GM10847 (cell line): ENCODE results near the gene MAB21L3.

Source experiments
- POLR2A ChIP-seq: IDR thresholded peaks from 2 replicates; pipeline ENCODE4 v1.6.1; 2011; ENCODE audit not compliant: insufficient read length; ENCODE audit errors: extremely low read depth

MAB21L3 gene

GRCh38 chr1:116110567-116111523, at the start of gene MAB21L3:
MAB21L3 (plus strand) TSS chr1:116111399; CDS start chr1:116112616, 1,217 bp downstream.
- no peak for TF ChIP-seq POLR2A

- TF ChIP-seq POLR2A = no peak
These were observed 49.0 kb upstream of the MAB21L3 start for GRCh38 chr1:116062201-116062600.

GRCh38 chr1:116064616-116065015, 46.6 kb upstream of the MAB21L3 start:
- TF ChIP-seq POLR2A = no peak

- no peak for TF ChIP-seq POLR2A
These were observed 44.2 kb upstream of the MAB21L3 start for GRCh38 chr1:116066868-116067565.

GRCh38 chr1:116067566-116067890, 43.7 kb upstream of the MAB21L3 start:
- TF ChIP-seq POLR2A = no peak

GRCh38 chr1:116075575-116075974, 35.6 kb upstream of the MAB21L3 start:
- no peak for TF ChIP-seq POLR2A

GRCh38 chr1:116075990-116076389, 35.2 kb upstream of the MAB21L3 start:
- no peak for TF ChIP-seq POLR2A

- no peak for TF ChIP-seq POLR2A
These were observed 34.4 kb upstream of the MAB21L3 start for GRCh38 chr1:116076831-116077230.

GRCh38 chr1:116078699-116079223, 32.4 kb upstream of the MAB21L3 start:
- TF ChIP-seq POLR2A = no peak

- TF ChIP-seq POLR2A = no peak
These were observed 23.6 kb upstream of the MAB21L3 start for GRCh38 chr1:116087628-116088027.

GRCh38 chr1:116089870-116090269, 21.3 kb upstream of the MAB21L3 start:
- TF ChIP-seq POLR2A = no peak

GRCh38 chr1:116091083-116091482, 20.1 kb upstream of the MAB21L3 start:
- TF ChIP-seq POLR2A = no peak

GRCh38 chr1:116092752-116093489, 18.3 kb upstream of the MAB21L3 start:
- TF ChIP-seq POLR2A = no peak

GRCh38 chr1:116095027-116095426, 16.2 kb upstream of the MAB21L3 start:
- no peak for TF ChIP-seq POLR2A

- no peak for TF ChIP-seq POLR2A
These were observed 15.1 kb upstream of the MAB21L3 start for GRCh38 chr1:116096013-116096618.
